ENCODE results near the gene CMC4.

Gene CMC4

GRCh38 chrX:155055494-155055893, 15.4 kb downstream of the CMC4 start:
- H3K4me2 ChIP-seq (ENCODE audit: low read depth, low read length, poor library complexity, severe bottlenecking) = no peak overlapping the region
- TF ChIP-seq EZH2phosphoT487 (conservative IDR thresholded peaks at IDR 0.05; ENCODE audit: low read length) (no peak), CTCF (IDR thresholded peaks at IDR 0.05; ENCODE audit: insufficient read depth, low read length, poor library complexity, severe bottlenecking) (no peak)
- H3F3A ChIP-seq (ENCODE audit: insufficient read depth) = no peaks in the 10 kb centered on the region
- no peaks in the 10 kb centered on the region for H3K9me2 ChIP-seq (replicated peaks; ENCODE audit: insufficient read depth, low read length)
- no peak overlapping the region for H3K27ac ChIP-seq (ENCODE audit: low read depth, low read length)
- no peak overlapping the region for H3K4me3 ChIP-seq (ENCODE audit: insufficient read depth, low read length, poor library complexity, severe bottlenecking)
- H2AFZ ChIP-seq (ENCODE audit: low read depth, low read length, severe bottlenecking) = no peak overlapping the region
- H3K27me3 ChIP-seq (ENCODE audit: low read length) = no peaks in the 10 kb centered on the region
- no peaks in the 10 kb centered on the region for H3K9me3 ChIP-seq (ENCODE audit: insufficient read depth, low read length)
- no peaks in the 10 kb centered on the region for H4K20me1 ChIP-seq (ENCODE audit: low read depth, low read length)
- no peak overlapping the region for H3K9ac ChIP-seq (ENCODE audit: low read length)
- H3K79me2 ChIP-seq (ENCODE audit: insufficient read depth, low read length) = no peaks in the 10 kb centered on the region
- H3K36me3 ChIP-seq (ENCODE audit: low read length) = 0 out of 2 replicates have a peak, but pooled peaks cover 4% of the 10 kb centered on the region

DNA sequence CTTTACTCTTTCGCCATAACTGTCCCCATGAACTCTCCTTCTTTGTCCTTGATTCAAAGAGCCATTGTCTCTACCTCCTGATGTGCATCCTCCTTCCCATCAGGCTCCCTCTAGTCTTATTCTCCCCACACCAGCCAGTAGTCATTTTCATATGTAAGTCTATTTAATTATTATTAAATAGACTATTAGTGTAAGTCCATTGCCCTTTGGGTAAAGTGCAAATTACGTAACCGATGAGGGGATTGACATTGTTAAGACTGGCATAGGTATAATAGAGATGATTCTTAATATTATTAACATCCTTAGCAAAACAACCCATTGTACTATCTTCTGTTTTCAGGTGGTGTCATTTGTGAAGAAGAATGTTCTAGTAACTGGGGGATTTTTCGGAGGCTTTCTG, 16.7 kb downstream of the CMC4 start:
- H3K9me3 ChIP-seq (ENCODE audit: insufficient read depth, low read length) = no peaks in the 10 kb centered on the region
- H3K4me2 ChIP-seq (ENCODE audit: low read depth, low read length, poor library complexity, severe bottlenecking) = no peak overlapping the region
- no peaks in the 10 kb centered on the region for H4K20me1 ChIP-seq (ENCODE audit: low read depth, low read length)
- no peaks in the 10 kb centered on the region for H3K27me3 ChIP-seq (ENCODE audit: low read length)
- H2AFZ ChIP-seq (ENCODE audit: low read depth, low read length, severe bottlenecking) = no peak overlapping the region
- H3K9me2 ChIP-seq (replicated peaks; ENCODE audit: insufficient read depth, low read length) = no peaks in the 10 kb centered on the region
- no peaks in the 10 kb centered on the region for H3K79me2 ChIP-seq (ENCODE audit: insufficient read depth, low read length)
- H3K27ac ChIP-seq (ENCODE audit: low read depth, low read length) = no peak overlapping the region
- TF ChIP-seq EZH2phosphoT487 (conservative IDR thresholded peaks at IDR 0.05; ENCODE audit: low read length) (no peak), CTCF (IDR thresholded peaks at IDR 0.05; ENCODE audit: insufficient read depth, low read length, poor library complexity, severe bottlenecking) (no peak)
- H3K9ac ChIP-seq (ENCODE audit: low read length) = no peak overlapping the region
- no peak overlapping the region for H3K4me3 ChIP-seq (ENCODE audit: insufficient read depth, low read length, poor library complexity, severe bottlenecking)
- H3K36me3 ChIP-seq (ENCODE audit: low read length) = no peaks in the 10 kb centered on the region
- no peaks in the 10 kb centered on the region for H3F3A ChIP-seq (ENCODE audit: insufficient read depth)

- H3K9me2 ChIP-seq (replicated peaks; ENCODE audit: insufficient read depth, low read length) = no peaks in the 10 kb centered on the region
- H3K27ac ChIP-seq (ENCODE audit: low read depth, low read length) = no peak overlapping the region
- no peaks in the 10 kb centered on the region for H3K79me2 ChIP-seq (ENCODE audit: insufficient read depth, low read length)
- TF ChIP-seq CTCF (IDR thresholded peaks at IDR 0.05; ENCODE audit: insufficient read depth, low read length, poor library complexity, severe bottlenecking) (no peak), EZH2phosphoT487 (conservative IDR thresholded peaks at IDR 0.05; ENCODE audit: low read length) (no peak)
- H2AFZ ChIP-seq (ENCODE audit: low read depth, low read length, severe bottlenecking) = no peak overlapping the region
- H4K20me1 ChIP-seq (ENCODE audit: low read depth, low read length) = no peaks in the 10 kb centered on the region
- no peak overlapping the region for H3K4me3 ChIP-seq (ENCODE audit: insufficient read depth, low read length, poor library complexity, severe bottlenecking)
- no peak overlapping the region for H3K9ac ChIP-seq (ENCODE audit: low read length)
- no peak overlapping the region for H3K4me2 ChIP-seq (ENCODE audit: low read depth, low read length, poor library complexity, severe bottlenecking)
- no peaks in the 10 kb centered on the region for H3F3A ChIP-seq (ENCODE audit: insufficient read depth)
- no peaks in the 10 kb centered on the region for H3K9me3 ChIP-seq (ENCODE audit: insufficient read depth, low read length)
- no peaks in the 10 kb centered on the region for H3K36me3 ChIP-seq (ENCODE audit: low read length)
- no peaks in the 10 kb centered on the region for H3K27me3 ChIP-seq (ENCODE audit: low read length)
Observed at GRCh38 chrX:155053656-155054055, 17.3 kb downstream of the CMC4 start.

All from SU-DHL-6 (cell line).